ENCODE data around the gene ADCK2. TPM values are rescaled to one million over a fixed set of nuclear protein-coding genes. Genes with fewer than 3 reads are reported as not detected.

ADCK2 gene
- total and polyA plus RNA-seq, 9 of the 15 experiments (the other 6 are each of a cell fraction or from before 2014, with no cell fraction given) = 0.08 to 14.3 (median 9.7) TPM

GRCh38 chr7:140679186-140679585 lies 6.4 kb downstream of the ADCK2 start (continued):
- no peak for TF ChIP-seq SNIP1 (IDR thresholded peaks at IDR 0.05; ENCODE audit: low read depth)
- no peak for TF ChIP-seq ILF3 (IDR thresholded peaks at IDR 0.05; ENCODE audit: borderline replicate concordance)
- no peak for TF ChIP-seq SLC30A9 (CRISPR knock-in tag; IDR thresholded peaks at IDR 0.05)
- no peak for TF ChIP-seq HOMEZ (CRISPR knock-in tag; IDR thresholded peaks at IDR 0.05)

- H2AFZ ChIP-seq (ENCODE audit: low read depth, low read length) = no peak overlapping the region
- peaks cover 6% of the 10 kb centered on the region; the same call in 1 of the 3 replicates for H3K36me3 ChIP-seq (ENCODE audit: control insufficient read depth, insufficient read depth, low read length)
- peaks cover 0 to 9% of the 10 kb centered on the region in 2 experiments; a peak in 1 of 5 replicates for H3K4me1 ChIP-seq (replicated peaks in 1 of 2; ENCODE audit: control insufficient read depth in 2 of 2, insufficient read depth in 2 of 2, low read length in 2 of 2)
- DNase-seq (ENCODE audit: extremely low read depth in 1 of 4, low spot score in 3 of 4) = no peak
- 69% methylated on average over 7 of the region's 7 CpGs for WGBS (ENCODE audit: insufficient coverage, low coverage, missing lambda C conversion rate)
- intact Hi-C loops (cut with micrococcal nuclease) = no loop called here
- no peaks in the 10 kb centered on the region for H3K79me2 ChIP-seq (ENCODE audit: control insufficient read depth, insufficient read depth, low read length)
- H3K9ac ChIP-seq (ENCODE audit: insufficient read depth in 1 of 2, low read depth in 2 of 2, low read length in 2 of 2) = no peak overlapping the region; a peak in 1 of 4 replicates
- ATAC-seq = no peak
- H3K27ac ChIP-seq (ENCODE audit: extremely low read depth, low read depth, low read length) = no peak overlapping the region
- no TSS peak for BruUV-seq (replicated peaks)
- FAIRE-seq = no peak
- H3K27me3 ChIP-seq (ENCODE audit: control insufficient read depth in 2 of 2, insufficient read depth in 2 of 2, low read length in 2 of 2) = no peaks in the 10 kb centered on the region
- in situ Hi-C loops (cut with MboI) = no loop called here
- no peak overlapping the region for H3K4me2 ChIP-seq (ENCODE audit: insufficient read depth, low read length)
- ChIA-PET POLR2A (interaction anchor here (1.0 to 1.7 kb wide), 2 partner anchors 18 to 25 kb away, joined by 3 to 4 read pairs; no protein-coding TSS in a partner anchor), CTCF (ENCODE audit: low intra/inter-chr PET ratio) (no interaction called here)
- TF ChIP-seq E2F8 (IDR thresholded peaks at IDR 0.05; ENCODE audit: low read depth, partially characterized antibody) (no peak), BCOR (IDR thresholded peaks at IDR 0.05) (no peak), ZBTB49 (CRISPR knock-in tag; IDR thresholded peaks at IDR 0.05; ENCODE audit: borderline replicate concordance) (no peak)
- no peaks in the 10 kb centered on the region for H3K9me3 ChIP-seq (replicated peaks; ENCODE audit: control insufficient read depth, insufficient read depth, low read depth, low read length)
- H3K9me1 ChIP-seq (ENCODE audit: control insufficient read depth, insufficient read depth, low read length) = no peaks in the 10 kb centered on the region
- H4K20me1 ChIP-seq (replicated peaks; ENCODE audit: control insufficient read depth, insufficient read depth, low read length) = peaks cover 7% of the 10 kb centered on the region; the same call in 1 of the 2 replicates
- H3K4me3 ChIP-seq = no peak overlapping the region
Measured at GRCh38 chr7:140680886-140681285, 8.1 kb downstream of the ADCK2 start.
